Gastroesophageal sphincter (tissue), 4 donors: ENCODE data around the gene GRPEL2. TPM values are rescaled to one million over a fixed set of nuclear protein-coding genes. Genes with fewer than 3 reads are reported as not detected.

Experiments used
- ATAC-seq: fragments of 150-250 bp; one replicate; pipeline ENCODE4 v1.9.1; 2016; ENCODE audit warnings: mild to moderate bottlenecking, moderate library complexity
- H3K27ac ChIP-seq, 4 donors: fragments of 200-600 bp; sonication (generic) in 3 of 4; 1 replicate in 3 of 4; 2 replicates in 1 of 4; pipeline ENCODE4 v1.5.1; 2016 to 2019
- H3K27me3 ChIP-seq: fragments of 200-600 bp; sonication (generic); one replicate; pipeline ENCODE4 v1.5.1; 2019
- H3K36me3 ChIP-seq, 2 donors: fragments of 200-600 bp; sonication (generic); one replicate each; pipeline ENCODE4 v1.5.1; 2019; ENCODE audit warnings: control low read depth in 1 of 2
- H3K4me1 ChIP-seq, 3 donors: fragments of 200-600 bp; sonication (generic); 1 replicate in 2 of 3; 2 replicates in 1 of 3; pipeline ENCODE4 v1.5.1; 2016 to 2019; ENCODE audit warnings: control low read depth in 2 of 3
- H3K4me3 ChIP-seq, 2 donors: fragments of 200-600 bp; sonication (generic); one replicate each; pipeline ENCODE4 v1.5.1; 2019; ENCODE audit warnings: mild to moderate bottlenecking in 1 of 2, moderate library complexity in 1 of 2
- H3K9me3 ChIP-seq, 3 donors: fragments of 200-600 bp; sonication (generic); one replicate each; pipeline ENCODE4 v1.5.1; 2017 to 2019; ENCODE audit warnings: control low read depth in 2 of 3
- EP300 ChIP-seq: sonication (generic); formaldehyde crosslinking; IDR thresholded peaks from one replicate; pipeline ENCODE4 v1.6.1; 2017; ENCODE audit warnings: antibody characterized with exemption, mild to moderate bottlenecking
- POLR2A ChIP-seq, 2 donors: fragments of 450-650 bp; IDR thresholded peaks; one replicate each; pipeline ENCODE4 v1.6.1; 2017; ENCODE audit warnings: antibody characterized with exemption in 2 of 2, mild to moderate bottlenecking in 2 of 2, moderate library complexity in 1 of 2
- POLR2AphosphoS5 ChIP-seq: sonication (generic); formaldehyde crosslinking; IDR thresholded peaks from one replicate; pipeline ENCODE4 v1.6.1; 2017; ENCODE audit warnings: antibody characterized with exemption
- WGBS, 2 donors: methylation state at CpG; one replicate each; pipeline ENCODE4 v1.1.5; 2018; ENCODE audit warnings: low coverage in 1 of 2; 5-methylcytosine and 5-hydroxymethylcytosine counted together
- total RNA-seq, 4 donors: library from RNA; depleted of rRNA; stranded (reverse); fragments of >200 nt; gene quantifications; one replicate each; pipeline ENCODE4 v1.1.0, GENCODE V29; 2016
- TF ChIP-seq, protein P1 (sequence below), 4 experiments: fragments of 200-600 bp in 2 of 4; fragments of 450-650 bp in 2 of 4; sonication (generic) in 1 of 4; IDR thresholded peaks; one replicate each; pipeline ENCODE4 v1.5.1; 2017 to 2019; ENCODE audit warnings: antibody characterized with exemption in 4 of 4, mild to moderate bottlenecking in 2 of 4, moderate library complexity in 2 of 4

The GRPEL2 gene
- total RNA-seq, 4 donors from 2014 or later: 9.3 to 12.0 (median 11.1) TPM

DNA sequence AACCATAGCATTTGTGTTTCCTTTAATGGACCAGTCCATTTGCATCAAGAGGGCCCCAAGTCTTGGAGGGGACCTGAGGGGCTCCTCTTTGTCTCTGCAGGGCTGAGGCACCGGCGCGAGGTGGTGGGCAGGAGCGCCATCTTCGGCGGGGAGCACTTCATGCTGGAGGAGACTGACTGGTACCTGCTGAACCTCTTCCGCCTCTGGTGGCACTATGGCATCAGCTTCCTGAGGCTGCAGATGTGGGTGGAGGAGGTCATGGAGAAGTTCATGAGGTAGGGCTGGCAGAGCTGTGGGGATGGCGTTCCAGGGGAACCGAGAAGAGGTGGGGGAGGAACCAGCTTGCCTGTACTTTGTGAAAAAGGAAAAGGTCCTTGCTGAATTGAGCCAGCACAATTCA is 18.6 kb downstream of the GRPEL2 start:
- no peak for ATAC-seq
- H3K27me3 ChIP-seq: no peaks in the 10 kb centered on the region
- no peak overlapping the region for H3K4me3 ChIP-seq
- 80 to 90% methylated on average over 1 to 3 of the region's 9 CpGs for WGBS, 2 donors
- TF ChIP-seq, protein P1, sequence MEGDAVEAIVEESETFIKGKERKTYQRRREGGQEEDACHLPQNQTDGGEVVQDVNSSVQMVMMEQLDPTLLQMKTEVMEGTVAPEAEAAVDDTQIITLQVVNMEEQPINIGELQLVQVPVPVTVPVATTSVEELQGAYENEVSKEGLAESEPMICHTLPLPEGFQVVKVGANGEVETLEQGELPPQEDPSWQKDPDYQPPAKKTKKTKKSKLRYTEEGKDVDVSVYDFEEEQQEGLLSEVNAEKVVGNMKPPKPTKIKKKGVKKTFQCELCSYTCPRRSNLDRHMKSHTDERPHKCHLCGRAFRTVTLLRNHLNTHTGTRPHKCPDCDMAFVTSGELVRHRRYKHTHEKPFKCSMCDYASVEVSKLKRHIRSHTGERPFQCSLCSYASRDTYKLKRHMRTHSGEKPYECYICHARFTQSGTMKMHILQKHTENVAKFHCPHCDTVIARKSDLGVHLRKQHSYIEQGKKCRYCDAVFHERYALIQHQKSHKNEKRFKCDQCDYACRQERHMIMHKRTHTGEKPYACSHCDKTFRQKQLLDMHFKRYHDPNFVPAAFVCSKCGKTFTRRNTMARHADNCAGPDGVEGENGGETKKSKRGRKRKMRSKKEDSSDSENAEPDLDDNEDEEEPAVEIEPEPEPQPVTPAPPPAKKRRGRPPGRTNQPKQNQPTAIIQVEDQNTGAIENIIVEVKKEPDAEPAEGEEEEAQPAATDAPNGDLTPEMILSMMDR (IDR thresholded peaks at IDR 0.05): no peak
- TF ChIP-seq POLR2A (IDR thresholded peaks at IDR 0.05) (no peak), POLR2AphosphoS5 (no peak), EP300 (no peak)
- H3K36me3 ChIP-seq: no peaks in the 10 kb centered on the region
- H3K4me1 ChIP-seq: peaks cover 0 to 23% (median 4%) of the 10 kb centered on the region in 3 donors
- no peak overlapping the region for H3K27ac ChIP-seq
- no peaks in the 10 kb centered on the region for H3K9me3 ChIP-seq

DNA sequence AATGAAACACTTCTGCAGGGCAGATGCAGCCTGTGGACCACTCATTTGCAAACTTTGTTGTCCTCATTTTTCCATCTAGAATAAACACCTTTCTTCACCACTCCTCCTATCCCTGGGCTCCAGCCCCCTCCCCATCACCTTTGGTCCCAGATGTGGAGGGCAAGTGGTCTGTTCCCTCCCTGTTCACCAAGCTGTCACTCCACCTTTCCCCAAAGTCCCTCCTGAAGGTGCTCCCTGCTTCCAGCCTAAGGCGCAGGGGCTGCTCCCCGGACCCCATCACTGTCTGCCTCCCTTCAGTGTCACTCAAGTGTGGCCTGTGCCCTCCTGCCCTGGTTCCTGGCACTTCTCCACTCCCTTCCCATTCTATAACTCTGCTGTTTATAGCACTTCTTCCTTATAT is 19.4 kb downstream of the GRPEL2 start:
- Histone ChIP-seq H3K9me3 (no peaks in the 10 kb centered on the region), H3K4me3 (no peak overlapping the region), H3K27ac (no peak overlapping the region), H3K36me3 (no peaks in the 10 kb centered on the region), H3K27me3 (no peaks in the 10 kb centered on the region), H3K4me1 (peaks cover 0 to 23% (median 4%) of the 10 kb centered on the region in 3 donors)
- no peak for ATAC-seq
- WGBS, 2 donors: 88 to 94% methylated on average over 2 of the region's 2 CpGs
- TF ChIP-seq, protein P1 (IDR thresholded peaks at IDR 0.05): no peak
- TF ChIP-seq EP300 (no peak), POLR2A (IDR thresholded peaks at IDR 0.05) (no peak), POLR2AphosphoS5 (no peak)

DNA sequence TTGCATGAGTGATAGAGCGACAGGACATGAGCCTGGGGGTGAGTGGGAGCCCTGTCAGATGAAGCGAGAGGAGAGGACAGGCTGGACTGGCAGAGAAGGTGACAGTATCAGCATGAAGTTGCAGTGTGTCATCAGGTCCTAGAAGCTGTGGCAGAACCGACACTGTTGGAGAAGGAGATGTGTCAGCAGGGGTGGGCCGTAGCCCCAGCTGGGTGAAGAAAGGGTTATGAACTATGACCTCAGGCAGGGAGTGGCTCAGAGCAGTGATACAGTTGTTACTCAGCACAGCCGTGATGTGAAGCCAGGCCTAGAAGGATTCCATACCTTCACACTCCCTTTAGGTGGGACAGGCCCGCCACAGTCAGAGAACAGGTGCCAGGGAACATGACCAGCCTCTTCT is 20.1 kb downstream of the GRPEL2 start:
- Histone ChIP-seq H3K9me3 (no peaks in the 10 kb centered on the region), H3K27ac (no peak overlapping the region), H3K4me1 (peaks cover 0 to 26% (median 4%) of the 10 kb centered on the region in 3 donors), H3K36me3 (no peaks in the 10 kb centered on the region), H3K4me3 (no peak overlapping the region), H3K27me3 (no peaks in the 10 kb centered on the region)
- TF ChIP-seq EP300 (no peak), POLR2AphosphoS5 (no peak), POLR2A (IDR thresholded peaks at IDR 0.05) (no peak)
- TF ChIP-seq, protein P1 (IDR thresholded peaks at IDR 0.05): no peak
- 73 to 100% methylated on average over 1 to 3 of the region's 6 CpGs for WGBS, 2 donors
- no peak for ATAC-seq

DNA sequence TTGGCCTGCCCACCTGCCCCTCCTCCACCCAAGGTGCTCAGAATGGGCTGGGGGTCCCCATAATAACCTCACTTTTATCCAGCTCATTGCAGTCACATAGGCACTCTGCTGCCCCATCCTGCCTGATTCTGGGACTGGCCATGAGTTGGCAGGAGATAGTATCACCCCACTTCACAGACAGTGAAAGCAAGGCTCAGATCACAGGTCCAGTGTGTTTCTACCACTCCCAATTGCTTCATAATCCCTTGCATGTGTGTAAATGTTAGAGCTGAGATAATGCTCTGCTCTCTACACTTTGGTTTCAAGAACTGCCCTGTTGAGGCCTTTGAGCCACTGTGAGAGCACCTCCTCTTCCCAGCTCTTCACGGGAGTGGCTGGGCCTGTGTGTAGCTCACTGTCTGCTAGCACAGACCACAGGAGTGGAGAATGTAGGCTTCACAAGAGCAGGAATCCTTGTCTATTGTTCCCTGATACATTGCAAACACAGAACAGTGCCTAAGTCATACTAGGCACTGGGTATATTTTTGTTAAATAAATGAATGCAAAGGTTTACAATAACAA is 20.9 kb downstream of the GRPEL2 start:
- no peaks in the 10 kb centered on the region for H3K27me3 ChIP-seq
- H3K27ac ChIP-seq: no peak overlapping the region
- ATAC-seq: no peak
- TF ChIP-seq, protein P1 (IDR thresholded peaks at IDR 0.05): no peak
- no peak for TF ChIP-seq POLR2A (IDR thresholded peaks at IDR 0.05)
- TF ChIP-seq EP300: no peak
- no peak for TF ChIP-seq POLR2AphosphoS5
- H3K4me1 ChIP-seq: peaks cover 0 to 34% (median 7%) of the 10 kb centered on the region in 3 donors
- H3K9me3 ChIP-seq: no peaks in the 10 kb centered on the region
- H3K4me3 ChIP-seq: no peak overlapping the region
- no peaks in the 10 kb centered on the region for H3K36me3 ChIP-seq
- 60% methylated on average over 1 of the region's 1 CpG; no CpG with 5 or more reads in 1 of the 2 donors for WGBS, 2 donors
